Panc1 (cell line): ENCODE measurements around the gene RAPGEF1. TPM values are rescaled to one million over a fixed set of nuclear protein-coding genes. Genes with fewer than 3 reads are reported as not detected.

ENCODE experiments used
- ATAC-seq: fragments of 200-7000 bp; cut with Tn5 transposase; 2 replicates; pipeline ENCODE4 v1.9.1; 2020; ENCODE audit warnings: mild to moderate bottlenecking, moderate library complexity
- BruUV-seq: library from RNA; stranded (reverse); fragments of 400-500 nt; replicated peaks from 2 replicates; lab custom pipeline; 2021; lab: Mats Ljungman, UMichigan
- CTCF ChIA-PET: fragments of 300-600 bp; sonication (Branson Sonifier 250); formaldehyde crosslinking; loops from one replicate; lab custom pipeline; 2022; ENCODE audit warnings: antibody characterized with exemption; lab: Charles Lee
- POLR2A ChIA-PET: fragments of 300-600 bp; sonication (Branson Sonifier 250); formaldehyde crosslinking; loops from one replicate; lab custom pipeline; 2022; ENCODE audit warnings: antibody characterized with exemption; lab: Charles Lee
- DNase-seq: peaks from one replicate; pipeline ENCODE4 v3.0.0-alpha.2; 2010; ENCODE audit warnings: low read depth, low spot score
- H3K27ac ChIP-seq: 2 replicates; pipeline ENCODE4 v1.5.1; 2011; ENCODE audit warnings: mild to moderate bottlenecking, low read length, inconsistent platforms
- H3K27me3 ChIP-seq: fragments of 200-500 bp; sonication (Bioruptor generic); 2 replicates; pipeline ENCODE4 v1.6.0; 2014; ENCODE audit warnings: low read length, inconsistent platforms; ENCODE audit not compliant: control insufficient read depth, insufficient read depth
- H3K36me3 ChIP-seq: fragments of 200-500 bp; sonication (Bioruptor generic); 2 replicates; pipeline ENCODE4 v1.5.1; 2014; ENCODE audit warnings: inconsistent platforms, mild to moderate bottlenecking, low read length, moderate library complexity; ENCODE audit not compliant: control insufficient read depth, insufficient read depth
- H3K4me1 ChIP-seq: 2 replicates; pipeline ENCODE4 v1.5.1; 2011; ENCODE audit warnings: inconsistent platforms, mild to moderate bottlenecking, low read length, moderate library complexity; ENCODE audit not compliant: control insufficient read depth, insufficient read depth
- H3K4me3 ChIP-seq, 2 experiments: 2 replicates each; pipeline ENCODE4 v1.5.1; 2011 to 2012; ENCODE audit warnings: low read depth in 2 of 2, low read length in 2 of 2, mild to moderate bottlenecking in 2 of 2, inconsistent platforms in 1 of 2, moderate library complexity in 1 of 2
- H3K9me3 ChIP-seq: fragments of 200-500 bp; sonication (Bioruptor generic); 2 replicates; pipeline ENCODE4 v1.5.1; 2014; ENCODE audit warnings: low read depth, mild to moderate bottlenecking, inconsistent platforms, low read length, moderate library complexity; ENCODE audit not compliant: control insufficient read depth, insufficient read depth
- CTCF ChIP-seq: fragments of 450-650 bp; IDR thresholded peaks from 2 replicates; pipeline ENCODE4 v1.5.1; 2017; ENCODE audit warnings: mild to moderate bottlenecking
- POLR2AphosphoS5 ChIP-seq: IDR thresholded peaks from 2 replicates; pipeline ENCODE4 v1.6.1; 2012; ENCODE audit warnings: mild to moderate bottlenecking, low read depth, low read length, moderate library complexity
- REST ChIP-seq, 2 experiments: IDR thresholded peaks; 2 replicates each; pipeline ENCODE4 v1.6.1; 2011 to 2012; ENCODE audit warnings: low read depth in 2 of 2, control low read depth in 1 of 2, low read length in 1 of 2, mild to moderate bottlenecking in 1 of 2, moderate library complexity in 1 of 2; ENCODE audit not compliant: insufficient read depth in 1 of 2
- in situ Hi-C: cut with HindIII; loops from 2 replicates; pipeline ENCODE4 v1.10.0; 2016; ENCODE audit warnings: low sequenced_read_pairs, low pct_unique_long_range_greater_than_20kb
- intact Hi-C: fragments of 100-400 bp; cut with micrococcal nuclease; formaldehyde crosslinking; loops from one replicate; pipeline ENCODE4 v1.10.0; 2022; ENCODE audit not compliant: unreplicated experiment
- total RNA-seq: library from RNA; stranded (reverse); gene quantifications from one replicate; pipeline ENCODE4 v1.2.1, GENCODE V29; 2021; ENCODE audit not compliant: unreplicated experiment

RAPGEF1 gene
- total RNA-seq, 1 experiment from 2014 or later, result 86.8 TPM

GRCh38 chr9:131642496-131643083 is 97.3 kb downstream of the RAPGEF1 start:
- POLR2A ChIA-PET, result no interaction called here
- no peaks in the 10 kb centered on the region for H3K36me3 ChIP-seq

More at GRCh38 chr9:131642496-131643083, 97.3 kb downstream of the RAPGEF1 start:
- DNase-seq (no peak), ATAC-seq (no peak)
- Histone ChIP-seq H3K4me3 (no peak overlapping the region), H3K27me3 (no peaks in the 10 kb centered on the region), H3K9me3 (no peaks in the 10 kb centered on the region), H3K4me1 (no peaks in the 10 kb centered on the region), H3K27ac (no peak overlapping the region)
- intact Hi-C loops (no loop called here), in situ Hi-C loops (no loop called here)
- CTCF ChIA-PET, result interaction anchor here (0.6 kb wide), 1 partner anchor 15 kb away, joined by 3 read pairs; no protein-coding TSS in a partner anchor
- TF ChIP-seq POLR2AphosphoS5, result no peak
- TF ChIP-seq CTCF, result no peak
- no peak for TF ChIP-seq REST (IDR thresholded peaks at IDR 0.05; ENCODE audit: insufficient read depth in 1 of 2, low read depth in 2 of 2, low read length in 1 of 2)
- BruUV-seq, result no TSS peak
